Endothelial cell of hepatic sinusoid (primary cell): Measurements from ENCODE around the gene TBXAS1.

Experiments used
- in situ Hi-C: cut with HindIII; loops from 2 replicates; pipeline ENCODE4 v1.10.0; 2017; ENCODE audit warnings: low sequenced_read_pairs

TBXAS1 gene

DNA sequence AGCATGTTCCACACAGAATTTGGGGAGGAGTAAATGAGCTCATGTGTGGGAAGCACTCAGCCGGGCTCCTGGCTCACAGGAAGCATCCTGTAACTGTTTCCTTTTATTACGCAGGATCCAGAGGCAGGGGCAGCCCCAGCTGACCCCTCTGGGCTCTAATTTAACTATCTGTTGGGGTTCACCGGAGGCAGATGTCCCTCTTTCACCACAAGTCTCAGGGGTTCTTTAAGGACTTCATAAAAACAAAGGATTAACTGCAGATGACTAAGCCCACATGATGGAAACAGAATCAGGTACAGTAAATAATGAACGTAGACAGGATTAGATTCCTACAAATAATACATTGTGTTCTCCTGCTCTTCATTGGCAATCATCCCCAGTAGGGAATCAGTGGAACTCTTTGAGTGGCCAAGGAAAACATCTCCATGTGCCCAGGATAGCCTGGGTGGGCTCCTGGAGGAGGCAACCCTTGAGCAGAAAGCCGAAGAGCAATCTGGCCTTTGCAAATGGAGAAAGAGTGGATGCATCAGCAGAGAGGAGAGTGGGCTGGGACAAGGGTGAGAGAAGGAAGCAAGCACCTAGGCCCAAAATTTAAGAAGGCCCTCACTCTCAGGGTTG, 24.6 kb downstream of the TBXAS1 start:
- in situ Hi-C loops: loop anchor here (5.0 kb wide), 1 partner anchor 56 kb away; no protein-coding TSS in a partner anchor

DNA sequence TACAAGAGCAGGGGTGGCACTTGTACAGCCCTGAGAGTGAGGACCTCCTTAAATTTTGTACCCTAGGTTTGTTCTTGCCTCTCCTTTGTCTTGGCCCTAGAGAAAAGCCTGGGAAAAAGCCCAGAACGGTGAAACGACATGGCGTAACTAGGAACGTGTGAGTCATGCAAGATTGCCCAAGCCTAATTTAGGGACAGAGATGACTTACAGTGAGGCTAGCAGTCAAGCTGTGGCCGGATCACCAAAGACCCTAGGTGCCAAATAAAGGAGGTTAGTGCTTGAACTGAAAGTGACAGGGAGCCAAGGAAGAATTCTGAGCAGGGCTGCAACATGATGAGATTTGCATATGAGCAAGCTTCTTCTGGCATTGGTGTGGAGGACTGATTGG, 25.1 kb downstream of the TBXAS1 start:
- in situ Hi-C loops: loop anchor here (5.0 kb wide), 1 partner anchor 57 kb away; no protein-coding TSS in a partner anchor

DNA sequence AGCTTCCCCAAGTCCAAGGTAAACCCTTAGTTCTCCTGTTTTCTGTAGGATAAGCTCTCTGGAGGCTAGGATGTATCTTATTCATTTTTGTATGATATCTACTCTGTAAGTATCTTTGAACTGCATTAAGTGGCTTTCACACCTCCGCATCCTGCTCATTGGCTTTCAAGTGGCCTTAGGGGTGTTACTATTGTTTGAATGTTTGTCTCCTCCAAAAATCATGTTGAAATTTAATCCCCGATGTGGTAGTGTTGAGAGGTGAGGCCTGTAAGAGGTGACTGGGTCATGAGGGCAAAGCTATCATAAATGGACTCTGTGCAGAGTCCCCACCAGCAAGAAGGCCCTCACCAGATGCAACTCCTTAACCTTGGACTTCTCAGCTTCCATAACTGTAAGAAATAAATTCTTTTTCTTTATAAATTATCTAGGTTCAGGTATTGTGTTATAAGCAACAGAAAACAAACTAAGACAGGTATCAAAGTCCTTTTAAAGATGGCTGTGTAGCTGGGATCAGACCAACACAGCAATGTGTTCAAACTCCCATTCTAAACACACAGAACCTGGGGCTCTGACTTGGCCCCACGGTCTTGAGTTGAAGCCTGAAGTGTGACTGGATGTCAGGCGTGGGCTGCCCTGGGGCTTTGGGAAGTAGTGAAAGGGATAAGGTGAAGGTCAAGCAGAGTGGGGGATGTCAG, 25.9 kb downstream of the TBXAS1 start:
- in situ Hi-C loops: loop anchor here (5.0 kb wide), 1 partner anchor 58 kb away; no protein-coding TSS in a partner anchor

DNA sequence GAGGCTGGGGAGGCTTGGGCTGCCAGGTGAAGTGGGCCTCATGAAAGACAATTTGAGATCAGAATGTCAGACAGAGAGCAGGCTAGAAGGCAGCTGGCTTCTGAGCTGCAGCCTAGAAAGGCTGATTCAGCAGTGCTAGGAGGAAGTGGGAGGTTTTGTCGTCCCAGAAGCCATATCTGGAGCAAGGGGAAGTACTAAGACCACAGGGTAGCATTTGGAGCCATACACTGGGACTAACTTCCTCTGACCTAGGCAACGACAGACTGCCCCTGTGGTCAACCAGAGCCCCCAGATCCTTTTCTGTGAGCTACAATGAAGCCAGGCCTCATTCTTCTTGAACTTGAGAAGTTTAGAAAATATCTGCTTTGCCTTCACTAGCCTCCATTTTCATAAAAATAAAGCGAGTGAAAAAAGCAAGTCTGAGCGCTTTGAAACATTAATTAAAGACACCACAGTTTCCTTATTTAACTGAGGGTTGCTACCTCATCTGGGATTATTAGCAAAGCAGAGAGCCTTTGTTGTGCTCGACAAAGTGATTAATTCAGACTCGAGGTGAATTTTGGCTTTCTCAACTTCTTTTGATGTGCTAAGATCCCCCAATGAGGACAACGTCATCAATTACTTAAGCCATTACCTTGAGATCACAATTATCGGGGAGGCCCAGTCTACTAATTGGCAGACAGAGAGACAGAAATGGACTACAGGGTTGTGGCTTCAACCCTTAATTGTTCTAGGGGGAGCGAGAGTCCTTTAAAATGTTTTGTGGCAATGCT, 26.6 kb downstream of the TBXAS1 start:
- in situ Hi-C loops: no loop called here

DNA sequence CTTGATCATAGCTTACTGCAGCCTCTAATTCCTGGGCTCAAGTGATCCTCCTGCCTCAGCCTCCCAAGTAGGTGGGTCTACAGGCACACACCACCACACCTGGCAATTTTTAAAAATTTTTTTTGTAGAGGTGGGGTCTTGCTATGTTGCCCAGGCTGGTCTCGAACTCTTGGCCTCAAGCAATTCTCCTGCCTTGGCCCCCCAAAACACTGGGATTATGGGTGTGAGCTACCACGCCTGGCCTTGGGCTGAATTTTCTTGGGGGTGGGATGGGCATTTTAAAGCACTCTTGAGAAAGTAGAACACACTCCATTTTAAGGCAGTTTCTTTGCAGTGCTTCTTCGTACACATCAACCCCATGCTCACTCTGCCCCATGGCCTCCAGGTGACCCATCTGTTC, 28.7 kb downstream of the TBXAS1 start:
- in situ Hi-C loops: no loop called here

DNA sequence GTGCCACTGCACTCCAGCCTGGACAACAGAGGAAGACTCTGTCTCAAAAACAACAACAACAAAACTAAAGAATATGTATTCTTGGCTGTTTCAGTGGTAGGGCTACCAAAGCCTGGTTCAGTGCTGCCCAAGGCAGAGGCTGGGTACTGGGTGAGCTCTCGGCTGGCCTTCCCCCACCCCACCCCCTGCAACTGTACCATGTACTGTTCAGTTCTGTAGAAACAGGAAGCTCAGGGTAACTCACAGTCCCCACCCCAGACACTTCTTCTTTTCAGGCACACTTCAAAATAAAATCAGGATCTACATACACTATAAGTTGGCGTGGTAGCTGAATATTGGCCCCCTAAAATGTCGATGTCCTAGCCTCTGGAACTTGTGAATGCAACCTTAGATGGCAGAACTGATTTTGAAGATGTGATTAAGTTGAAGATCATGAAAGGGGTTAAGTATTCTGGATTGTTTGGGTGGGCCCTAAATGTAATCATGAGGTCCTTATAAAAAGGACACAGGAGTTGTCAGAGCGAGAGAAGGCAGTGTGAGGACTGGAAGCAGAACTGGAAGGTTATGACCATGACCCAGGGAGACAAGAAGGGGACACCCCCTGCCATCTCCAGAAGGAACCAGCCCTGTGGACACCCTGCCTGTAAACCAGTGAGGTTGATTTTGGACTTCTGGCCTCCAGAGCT, 31.2 kb downstream of the TBXAS1 start:
- in situ Hi-C loops: no loop called here

DNA sequence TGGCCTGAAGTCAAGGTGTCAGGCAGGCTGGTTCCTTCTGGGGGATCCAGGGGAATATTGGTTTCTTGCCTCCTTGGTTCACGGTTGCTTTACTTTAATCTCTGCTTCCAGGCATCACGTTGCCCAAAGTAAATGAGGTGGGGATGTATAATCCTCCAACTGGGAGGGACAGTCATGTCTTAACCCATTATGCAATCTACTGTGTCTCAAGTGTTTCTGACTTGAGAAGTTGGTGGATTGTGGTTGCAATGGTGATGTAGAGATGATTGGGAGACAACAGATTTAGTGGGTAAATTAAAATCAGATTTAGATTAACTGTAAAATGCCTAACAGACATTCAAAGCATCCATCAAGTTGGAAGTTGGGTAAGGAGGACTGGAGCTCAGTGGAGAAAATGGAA, 32.7 kb downstream of the TBXAS1 start:
- in situ Hi-C loops: no loop called here

DNA sequence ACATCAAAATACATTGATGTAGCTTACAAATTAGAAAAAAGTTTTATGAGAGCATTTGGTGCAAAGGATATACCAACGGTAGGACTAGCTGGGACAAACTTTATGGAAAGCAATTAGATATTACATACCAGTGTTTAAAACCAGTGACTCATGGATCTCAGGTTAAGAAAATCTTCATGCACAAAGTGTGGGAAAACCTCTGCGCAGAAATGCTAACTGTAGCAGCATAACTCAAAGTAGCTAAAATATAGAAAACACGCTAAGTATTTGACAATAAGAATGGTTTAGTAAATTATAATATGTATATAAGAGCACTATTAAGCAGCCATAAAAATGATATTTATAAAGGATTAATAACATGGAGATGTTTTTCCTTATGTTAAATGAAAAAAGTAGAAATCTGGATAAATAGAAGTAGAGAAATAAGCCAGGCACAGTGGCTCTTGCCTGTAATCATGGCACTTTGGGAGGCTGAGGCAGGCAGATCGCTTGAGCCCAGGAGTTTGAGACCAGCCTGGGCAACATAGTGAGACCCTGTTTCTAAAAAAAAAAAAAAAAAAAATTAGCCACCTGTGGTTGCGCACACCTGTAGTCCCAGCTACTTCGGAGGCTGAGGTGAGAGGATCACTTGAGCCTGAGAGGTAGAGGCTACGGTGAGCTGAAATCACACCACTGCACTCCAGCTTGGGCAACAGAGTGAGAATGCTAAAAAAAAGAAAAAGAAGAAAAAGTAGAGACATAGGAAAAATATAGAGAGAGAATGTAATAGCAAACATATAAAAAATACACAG, 37.2 kb downstream of the TBXAS1 start:
- in situ Hi-C loops: no loop called here

DNA sequence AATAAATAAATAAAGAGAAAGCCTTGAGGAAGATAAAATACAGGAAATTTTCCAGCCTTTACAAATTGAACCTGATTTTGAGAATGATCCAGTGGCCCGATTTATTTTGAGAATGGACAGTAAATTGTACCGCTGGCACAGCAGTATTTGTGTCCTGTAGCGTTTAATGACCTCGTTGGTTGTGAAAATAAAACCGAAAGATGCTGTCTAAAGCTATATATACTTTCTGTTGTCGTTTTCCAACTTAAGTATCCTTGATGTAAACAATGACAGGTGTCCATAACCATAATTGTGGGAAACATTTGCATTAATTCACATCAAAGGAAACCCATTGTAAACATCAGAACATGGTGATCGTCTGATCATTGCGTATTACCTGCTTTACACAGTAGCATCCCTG, 38.8 kb downstream of the TBXAS1 start:
- in situ Hi-C loops: no loop called here

DNA sequence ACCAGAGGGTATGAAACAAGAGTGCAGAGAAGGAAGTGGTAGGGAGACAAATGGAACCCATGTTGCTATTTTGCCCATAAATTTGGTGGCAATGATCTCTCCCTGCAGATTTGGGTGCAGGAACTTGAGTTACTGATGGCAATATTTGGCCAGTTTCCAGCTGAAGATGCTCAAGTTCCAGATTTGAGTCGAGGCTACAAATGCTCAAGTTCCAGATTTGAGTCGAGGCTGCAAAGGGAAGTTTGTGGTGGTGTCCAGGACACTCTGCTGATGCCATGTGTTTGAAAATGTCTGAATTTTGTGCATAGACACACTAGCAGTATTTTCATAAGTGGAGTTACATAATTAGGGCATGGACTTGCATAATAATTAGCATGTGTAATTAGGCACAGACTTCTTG, 40.8 kb downstream of the TBXAS1 start:
- in situ Hi-C loops: no loop called here

DNA sequence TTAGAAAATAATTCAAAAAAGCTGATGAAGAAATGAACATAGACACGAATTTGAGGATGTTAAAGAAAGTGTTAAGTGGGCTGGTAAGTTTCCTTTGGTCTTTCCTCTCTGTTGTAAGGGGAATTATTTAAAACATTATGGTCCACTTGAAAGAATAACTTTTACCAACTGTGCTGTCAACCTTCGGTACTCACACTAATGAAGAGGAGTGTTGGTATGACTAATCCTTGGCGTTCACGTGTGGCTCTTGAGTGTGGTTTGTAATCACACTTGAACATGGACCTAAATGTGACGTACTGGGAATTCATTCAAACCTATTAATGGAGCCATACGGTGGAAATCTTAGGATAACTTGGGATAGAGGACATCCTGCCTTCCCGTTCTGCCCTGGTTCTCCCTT, 41.3 kb downstream of the TBXAS1 start:
- in situ Hi-C loops: no loop called here

DNA sequence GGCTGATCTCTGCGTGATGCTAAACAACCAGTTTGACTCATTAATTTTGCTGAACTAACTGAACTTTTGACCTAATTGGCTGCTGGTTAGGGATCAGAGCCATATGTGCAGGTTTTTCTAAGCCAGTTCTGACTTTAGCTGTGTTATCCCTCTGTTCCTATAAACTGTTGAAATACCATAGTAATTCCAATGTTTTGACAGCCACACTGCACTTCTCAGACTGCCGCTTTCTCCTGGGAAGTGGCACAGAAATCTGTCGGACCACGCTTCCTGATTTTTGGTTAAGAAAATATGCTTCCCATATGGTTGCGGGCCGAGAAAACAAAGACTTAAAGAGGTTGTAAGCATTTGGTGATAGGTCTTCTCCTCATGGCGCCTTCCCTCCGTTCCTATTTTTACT, 42.3 kb downstream of the TBXAS1 start:
- in situ Hi-C loops: no loop called here

DNA sequence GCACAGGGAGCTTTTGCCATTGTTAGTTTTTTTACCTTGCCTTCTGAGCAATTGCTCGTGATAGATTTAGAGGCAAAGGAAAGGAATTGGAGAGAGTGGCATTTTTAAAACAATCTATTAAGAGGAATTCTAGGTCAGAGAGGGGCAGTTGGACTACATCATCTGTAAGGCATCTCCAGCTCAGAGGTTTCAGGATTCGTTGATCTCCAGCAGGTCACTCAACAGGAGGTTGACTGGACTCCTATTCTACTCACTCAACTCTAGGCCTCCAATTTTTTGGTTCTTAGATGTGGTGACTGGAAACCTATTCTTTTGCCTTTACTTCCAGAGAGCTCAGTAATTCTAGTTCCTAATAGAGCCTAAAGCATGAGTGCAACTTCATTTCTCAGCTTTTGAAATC, 42.8 kb downstream of the TBXAS1 start:
- in situ Hi-C loops: no loop called here

DNA sequence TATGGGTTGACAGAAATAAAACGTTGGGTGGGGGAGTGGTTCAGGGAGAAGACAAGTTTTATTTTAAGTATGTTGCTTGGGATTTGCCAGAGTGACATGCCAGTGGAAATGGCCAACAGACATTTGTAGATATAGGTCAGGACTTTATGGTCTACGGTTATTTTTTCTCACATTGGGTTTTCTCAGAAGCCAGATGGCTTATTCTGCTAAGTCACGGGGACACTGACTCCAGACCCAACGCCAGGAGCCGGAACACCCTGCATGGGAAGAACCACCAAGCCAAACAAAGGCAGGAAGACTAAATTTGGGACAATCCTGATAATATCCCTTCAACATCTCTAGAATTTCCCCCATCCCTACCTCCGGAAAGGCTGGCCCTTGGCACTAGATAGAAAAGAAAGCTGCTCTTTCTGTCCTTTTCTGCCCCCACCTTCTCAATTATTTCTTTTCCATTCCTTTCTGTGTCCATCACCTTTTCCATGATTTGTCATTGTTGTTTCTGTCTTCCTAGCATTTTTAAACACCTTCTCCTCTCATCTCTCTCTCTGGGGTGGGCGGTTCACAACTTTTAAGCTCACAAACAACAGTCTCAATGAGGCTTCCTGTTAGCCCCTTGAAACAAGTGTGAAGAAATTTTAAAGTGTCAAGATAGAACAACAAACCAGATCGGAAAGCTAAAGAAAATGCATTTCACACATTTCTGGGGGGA, 44.7 kb downstream of the TBXAS1 start:
- in situ Hi-C loops: no loop called here

DNA sequence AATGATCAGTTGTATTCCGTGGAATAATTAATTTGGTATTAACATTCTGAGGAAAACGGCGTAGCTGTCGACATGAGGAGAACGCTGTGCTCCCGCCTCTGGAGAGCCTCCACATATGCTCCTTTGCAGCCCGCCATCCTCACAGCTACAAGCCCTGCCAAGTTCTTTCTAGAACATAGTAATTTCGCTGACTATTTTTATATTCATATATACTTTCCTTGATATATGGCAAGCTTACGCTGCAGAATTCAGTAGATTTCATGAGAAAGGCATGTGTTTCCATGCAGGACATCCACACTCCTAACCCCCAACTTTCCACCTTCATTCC, 45.2 kb downstream of the TBXAS1 start:
- in situ Hi-C loops: no loop called here

DNA sequence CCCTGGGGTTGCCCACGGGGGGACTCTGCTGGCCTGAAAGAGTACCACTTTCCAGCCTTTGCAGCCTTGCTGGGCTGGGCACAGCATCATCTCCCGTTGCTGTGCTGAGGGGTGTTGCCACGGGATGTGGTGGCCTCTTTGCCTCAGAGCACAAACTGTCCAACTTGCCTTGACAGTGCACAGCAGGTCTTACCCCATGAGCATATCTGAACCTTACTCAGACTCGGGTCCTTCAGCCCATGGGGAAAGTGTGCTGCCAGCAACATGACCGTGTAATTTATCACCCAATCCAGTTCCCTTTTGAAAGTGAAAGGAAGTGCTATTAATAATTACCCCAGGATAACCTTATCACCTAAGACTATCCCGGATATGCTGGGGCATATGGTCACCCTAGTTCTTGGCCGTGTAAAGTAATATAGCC, 46.8 kb downstream of the TBXAS1 start:
- in situ Hi-C loops: no loop called here

DNA sequence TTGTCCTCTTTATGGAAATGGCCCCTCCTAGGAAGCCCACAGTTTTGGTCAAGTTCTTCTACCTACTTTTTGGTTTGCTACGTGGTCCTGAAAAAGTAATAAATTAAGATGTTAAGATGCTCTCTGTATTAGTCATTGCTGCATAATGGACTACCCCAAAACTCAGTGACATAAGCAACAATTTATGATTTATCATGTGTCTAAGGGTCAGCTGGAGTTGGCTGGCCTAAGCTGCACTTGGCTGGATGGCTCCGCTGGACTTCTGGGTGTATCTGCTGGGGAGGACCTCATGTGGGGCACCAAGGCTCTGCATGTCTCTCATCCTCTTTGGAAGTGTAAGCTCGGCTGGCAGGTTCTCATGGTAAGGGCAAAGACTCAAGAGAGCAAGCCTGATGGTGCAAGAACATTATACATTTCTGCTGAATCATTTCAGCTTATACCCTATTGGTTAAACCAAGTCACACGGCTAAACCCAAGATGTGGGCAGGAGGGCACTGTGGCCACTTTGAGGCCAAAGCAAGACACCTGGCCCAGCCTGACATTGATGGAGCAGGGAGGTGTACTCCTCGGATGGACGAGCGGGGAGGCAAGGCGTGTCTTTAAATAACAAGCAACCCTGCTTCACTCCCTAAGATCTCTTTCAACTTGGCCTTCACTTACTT, 47.7 kb downstream of the TBXAS1 start:
- in situ Hi-C loops: no loop called here

DNA sequence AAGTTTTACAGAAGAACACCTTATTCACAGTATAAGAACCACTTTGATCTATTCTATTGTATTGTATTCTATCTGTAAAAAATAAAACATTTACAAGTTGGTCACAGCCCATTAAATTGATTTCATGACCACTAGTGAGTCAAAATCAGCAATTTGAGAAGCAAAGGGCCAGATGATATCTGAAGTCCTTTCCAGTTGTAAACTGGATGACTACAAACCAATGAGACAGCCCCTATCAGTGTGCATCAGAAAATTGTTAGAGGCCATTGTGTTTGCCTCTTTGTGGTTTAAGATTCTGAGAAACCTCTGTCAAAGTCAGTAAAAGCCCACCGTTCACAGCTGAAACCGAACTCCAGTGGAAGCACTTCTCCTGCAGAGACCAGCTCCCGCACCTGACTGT, 54.8 kb downstream of the TBXAS1 start:
- in situ Hi-C loops: no loop called here

DNA sequence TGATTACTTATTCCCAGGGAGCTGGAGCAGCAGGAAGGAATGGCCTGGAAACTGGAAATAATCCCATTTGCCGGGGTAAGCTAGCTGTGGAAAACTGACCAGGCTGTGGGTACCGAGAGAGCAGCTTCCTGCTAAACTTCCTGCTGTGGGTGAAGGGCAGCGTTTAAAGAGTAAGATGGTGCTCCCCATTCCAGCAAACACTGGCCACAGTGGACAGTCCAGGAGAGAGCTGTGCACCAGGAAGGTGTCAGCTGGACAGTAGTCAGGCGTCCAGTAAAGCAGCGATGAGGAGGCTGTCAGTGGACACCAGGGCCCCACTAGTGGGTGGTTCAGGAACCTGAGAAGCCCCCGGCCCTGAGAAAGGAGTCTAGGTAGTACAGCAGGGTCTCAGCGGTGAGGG, 55.4 kb downstream of the TBXAS1 start:
- in situ Hi-C loops: no loop called here

DNA sequence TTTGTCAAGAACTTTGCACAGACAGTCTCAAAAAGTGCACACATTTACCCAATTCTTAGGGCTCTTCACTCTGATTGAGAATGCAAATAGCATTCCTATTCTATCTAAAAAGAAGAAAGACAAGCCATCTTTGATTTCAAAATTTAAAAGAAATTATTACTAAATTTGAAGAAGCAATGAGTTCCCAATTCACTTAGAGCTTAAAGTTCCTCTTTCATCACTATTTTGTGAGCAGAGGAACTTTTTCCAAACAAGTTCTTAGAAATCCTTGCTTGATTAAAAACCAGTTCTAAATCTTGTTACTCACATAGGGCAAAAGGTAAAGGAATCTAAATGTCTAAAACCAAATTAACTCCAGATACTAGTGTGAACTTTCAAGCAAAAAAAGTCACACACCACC, 56.4 kb downstream of the TBXAS1 start:
- in situ Hi-C loops: no loop called here
